Hypothalamus (tissue), 51 donors: ENCODE data around the gene RXFP1.
A peak's percentile ranks its signal among the peaks of the same experiment; 100 is the strongest.

Experiments
- DNase-seq, 51 donors: peaks; one replicate each; lab custom pipeline; 2025; lab: John Stamatoyannopoulos, UW

Gene RXFP1

GRCh38 chr4:158540125-158540907 is 18.6 kb downstream of the RXFP1 start:
- no peak for DNase-seq

- DNase-seq: no peak
Measured at GRCh38 chr4:158541506-158541905, 19.8 kb downstream of the RXFP1 start.

- DNase-seq: no peak
Measured at GRCh38 chr4:158543191-158543590, 21.5 kb downstream of the RXFP1 start.

- no peak for DNase-seq
Measured at GRCh38 chr4:158544141-158544540, 22.5 kb downstream of the RXFP1 start.

- no peak for DNase-seq
Measured at GRCh38 chr4:158553364-158553763, 31.7 kb downstream of the RXFP1 start.

GRCh38 chr4:158560284-158560683 is 38.6 kb downstream of the RXFP1 start:
- no peak for DNase-seq

- DNase-seq: no peak
Measured at GRCh38 chr4:158566860-158567259, 45.2 kb downstream of the RXFP1 start.

- DNase-seq: no peak
Measured at GRCh38 chr4:158571736-158572135, 50.1 kb downstream of the RXFP1 start.

GRCh38 chr4:158572608-158573007 is 50.9 kb downstream of the RXFP1 start:
- DNase-seq: no peak

- no peak for DNase-seq
Measured at GRCh38 chr4:158578476-158578875, 56.8 kb downstream of the RXFP1 start.

- no peak for DNase-seq
Measured at GRCh38 chr4:158580064-158580463, 58.4 kb downstream of the RXFP1 start.

- no peak for DNase-seq
Measured at GRCh38 chr4:158581161-158581560, 59.5 kb downstream of the RXFP1 start.

- peak in 1 of 51 donors; percentile 8 for DNase-seq
Measured at GRCh38 chr4:158586881-158587280, 65.2 kb downstream of the RXFP1 start.

- no peak for DNase-seq
Measured at GRCh38 chr4:158588285-158588684, 66.6 kb downstream of the RXFP1 start.

GRCh38 chr4:158588777-158589176 is 67.1 kb downstream of the RXFP1 start:
- DNase-seq: no peak

GRCh38 chr4:158590306-158590705 is 68.6 kb downstream of the RXFP1 start:
- no peak for DNase-seq

- DNase-seq: no peak
Measured at GRCh38 chr4:158590824-158591223, 69.1 kb downstream of the RXFP1 start.

GRCh38 chr4:158597879-158598596 is 76.4 kb downstream of the RXFP1 start:
- DNase-seq: no peak

- DNase-seq: no peak
Measured at GRCh38 chr4:158599150-158599549, 77.5 kb downstream of the RXFP1 start.

GRCh38 chr4:158599765-158600498 is 78.2 kb downstream of the RXFP1 start:
- no peak for DNase-seq

- no peak for DNase-seq
Measured at GRCh38 chr4:158604369-158604768, 82.7 kb downstream of the RXFP1 start.
